GM12878 (cell line): ENCODE measurements around the gene PPP2R5B. TPM values are rescaled to one million over a fixed set of nuclear protein-coding genes. Genes with fewer than 3 reads are reported as not detected.

Experiments
- ATAC-seq: fragments of 200-7000 bp; cut with Tn5 transposase; 3 replicates; pipeline ENCODE4 v1.9.1; 2020; ENCODE audit warnings: mild to moderate bottlenecking, moderate library complexity
- BruUV-seq: library from RNA; stranded (reverse); fragments of 400-500 nt; replicated peaks from 2 replicates; lab custom pipeline; 2021; lab: Mats Ljungman, UMichigan
- CTCF ChIA-PET: fragments of 300-600 bp; sonication (Branson Sonifier 250); formaldehyde crosslinking; extraction: SDS; loops from one replicate; lab custom pipeline; 2021; ENCODE audit warnings: inconsistent platforms; lab: Yijun Ruan, JAX
- POLR2A ChIA-PET: fragments of 350-600 bp; formaldehyde crosslinking; extraction: SDS; loops from one replicate; lab custom pipeline; 2021; ENCODE audit warnings: inconsistent platforms; lab: Charles Lee
- RAD21 ChIA-PET: fragments of 300-600 bp; sonication (Branson Sonifier 250); formaldehyde crosslinking; loops from one replicate; lab custom pipeline; 2023; ENCODE audit warnings: antibody characterized with exemption; ENCODE audit not compliant: unreplicated experiment; lab: Charles Lee
- SMC1A ChIA-PET: fragments of 300-600 bp; sonication (Branson Sonifier 250); formaldehyde crosslinking; loops from one replicate; lab custom pipeline; 2023; ENCODE audit not compliant: unreplicated experiment, uncharacterized antibody; lab: Charles Lee
- DNase-seq: peaks from one replicate; pipeline ENCODE4 v3.0.0-alpha.2; 2011; ENCODE audit warnings: low read depth, low spot score
- FAIRE-seq: peaks from 3 replicates; lab custom pipeline; 2011; peaks lifted over from hg19 to GRCh38; lab: Jason Lieb, UNC
- H2AFZ ChIP-seq: 2 replicates; pipeline ENCODE4 v1.6.0; 2011; ENCODE audit warnings: low read depth, low read length, control low read depth; ENCODE audit not compliant: control insufficient read depth
- H3K27ac ChIP-seq: 2 replicates; pipeline ENCODE4 v1.5.1; 2011; ENCODE audit warnings: control low read depth; ENCODE audit not compliant: control insufficient read depth, insufficient read depth
- H3K27me3 ChIP-seq, 2 experiments: replicated peaks in 1 of 2; 2 replicates each; pipeline versions ENCODE4 v1.6.0 to v1.6.1; 2011; ENCODE audit warnings: low read length in 1 of 2; ENCODE audit not compliant: control insufficient read depth in 2 of 2, insufficient read depth in 2 of 2
- H3K36me3 ChIP-seq, 2 experiments: 2 replicates each; pipeline ENCODE4 v1.5.1; 2011; ENCODE audit warnings: low read length in 1 of 2; ENCODE audit not compliant: control insufficient read depth in 2 of 2, insufficient read depth in 2 of 2
- H3K4me1 ChIP-seq: 2 replicates; pipeline ENCODE4 v1.6.1; 2011; ENCODE audit warnings: mild to moderate bottlenecking, low read length, moderate library complexity, mixed read lengths; ENCODE audit not compliant: control insufficient read depth, insufficient read depth
- H3K4me2 ChIP-seq: 2 replicates; pipeline ENCODE4 v1.6.0; 2011; ENCODE audit warnings: control low read depth; ENCODE audit not compliant: control insufficient read depth, insufficient read depth
- H3K4me3 ChIP-seq: fragments of 200-600 bp; sonication (generic); 2 replicates; pipeline ENCODE4 v1.5.1; 2016
- H3K79me2 ChIP-seq: 2 replicates; pipeline ENCODE4 v1.6.0; 2011; ENCODE audit warnings: low read length; ENCODE audit not compliant: control insufficient read depth, insufficient read depth
- H3K9ac ChIP-seq: 2 replicates; pipeline ENCODE4 v1.8.0; 2011; ENCODE audit warnings: low read length, control low read depth, mixed read lengths; ENCODE audit not compliant: control insufficient read depth, insufficient read depth
- H3K9me3 ChIP-seq: replicated peaks from 3 replicates; pipeline ENCODE4 v1.5.1; 2011; ENCODE audit warnings: mild to moderate bottlenecking, low read length; ENCODE audit not compliant: control insufficient read depth, insufficient read depth
- H4K20me1 ChIP-seq: 2 replicates; pipeline ENCODE4 v1.6.0; 2011; ENCODE audit not compliant: control insufficient read depth, insufficient read depth
- ATF7 ChIP-seq: fragments of 450-650 bp; IDR thresholded peaks from 2 replicates; pipeline ENCODE4 v1.6.1; 2016; ENCODE audit warnings: low read depth, mild to moderate bottlenecking
- CREB1 ChIP-seq: IDR thresholded peaks from 2 replicates; pipeline ENCODE4 v1.6.1; 2012; ENCODE audit warnings: low read depth, mild to moderate bottlenecking, inconsistent platforms
- FOS ChIP-seq: IDR thresholded peaks from 3 replicates; pipeline ENCODE4 v1.6.1; 2011; ENCODE audit warnings: borderline replicate concordance; ENCODE audit not compliant: insufficient read length; ENCODE audit errors: extremely low read depth
- HDAC6 ChIP-seq: fragments of 200-600 bp; sonication (generic); IDR thresholded peaks from one replicate; pipeline ENCODE4 v1.8.0; 2017; ENCODE audit warnings: antibody characterized with exemption; ENCODE audit not compliant: unreplicated experiment
- IKZF1 ChIP-seq: fragments of 450-650 bp; conservative IDR thresholded peaks from 2 replicates; pipeline ENCODE4 v1.6.1; 2017; ENCODE audit warnings: antibody characterized with exemption, mild to moderate bottlenecking
- LARP7 ChIP-seq: fragments of 450-650 bp; IDR thresholded peaks from 2 replicates; pipeline ENCODE4 v1.6.1; 2017; ENCODE audit warnings: mild to moderate bottlenecking
- PKNOX1 ChIP-seq: fragments of 450-650 bp; IDR thresholded peaks from 2 replicates; pipeline ENCODE4 v1.6.1; 2016; ENCODE audit warnings: mild to moderate bottlenecking
- RAD21 ChIP-seq: IDR thresholded peaks from 2 replicates; pipeline ENCODE4 v1.6.1; 2011; ENCODE audit warnings: mild to moderate bottlenecking, low read depth, low read length, moderate library complexity; ENCODE audit not compliant: insufficient read depth
- RUNX3 ChIP-seq: IDR thresholded peaks from 2 replicates; pipeline ENCODE4 v1.6.1; 2012; ENCODE audit warnings: low read length, inconsistent platforms
- SMARCA5 ChIP-seq: fragments of 450-650 bp; IDR thresholded peaks from 2 replicates; pipeline ENCODE4 v1.6.1; 2017; ENCODE audit warnings: mild to moderate bottlenecking
- TCF12 ChIP-seq: IDR thresholded peaks from 2 replicates; pipeline ENCODE4 v1.6.1; 2011; ENCODE audit warnings: low read depth, mild to moderate bottlenecking, low read length
- WRNIP1 ChIP-seq: IDR thresholded peaks from 2 replicates; pipeline ENCODE4 v1.6.1; 2011; ENCODE audit warnings: low read depth, low read length, improper control_type of control experiment, borderline replicate concordance
- YBX1 ChIP-seq: fragments of 450-650 bp; IDR thresholded peaks from 2 replicates; pipeline ENCODE4 v1.6.1; 2016; ENCODE audit warnings: antibody characterized with exemption
- WGBS: methylation state at CpG from one replicate; pipeline ENCODE4 v1.1.6; 2016; ENCODE audit warnings: low lambda C conversion rate; ENCODE audit not compliant: insufficient replicate concordance, insufficient coverage; ENCODE audit errors: missing lambda C conversion rate; 5-methylcytosine and 5-hydroxymethylcytosine counted together
- in situ Hi-C: fragments of 300-500 bp; cut with MboI; formaldehyde crosslinking; loops from 9 replicates; pipeline ENCODE4 v1.14.3; 2018; ENCODE audit warnings: mixed read lengths
- intact Hi-C: fragments of 100-400 bp; cut with micrococcal nuclease; formaldehyde crosslinking; loops from one replicate; pipeline ENCODE4 v1.14.2; 2022; ENCODE audit not compliant: unreplicated experiment
- polyA plus RNA-seq, 11 experiments: library from polyadenylated mRNA; depleted of rRNA in 4 of 11; unstranded in 6 of 11; stranded (reverse) in 5 of 11; fragments of >200 nt; fragmentation: Nextera tagmentation in 4 of 11; fragmentation: Illumina TruSeq in 1 of 11; extraction: Ambion mirVana in 4 of 11; extraction: Trizol in 1 of 11; gene quantifications; 1 replicate in 1 of 11; 2 replicates in 10 of 11; pipeline versions ENCODE4 v1.2.1 to v1.2.3, GENCODE V29; 2011 to 2016; ENCODE audit warnings: inconsistent platforms in 2 of 11, missing spikeins in 2 of 11, low read depth in 1 of 11
- total RNA-seq, 4 experiments: library from RNA; depleted of rRNA in 3 of 4; stranded (reverse); fragments of >200 nt in 3 of 4; fragmentation: Illumina TruSeq in 1 of 4; extraction: Trizol in 1 of 4; gene quantifications; 2 replicates each; pipeline versions ENCODE4 v1.2.1 to v1.2.3, GENCODE V29; 2013 to 2021
- TF ChIP-seq, protein P1 (sequence below): fragments of 450-650 bp; IDR thresholded peaks from 2 replicates; pipeline ENCODE4 v1.6.1; 2017; ENCODE audit warnings: mild to moderate bottlenecking, moderate library complexity
- TF ChIP-seq, protein P2 (sequence below), 3 experiments: IDR thresholded peaks in 2 of 3; conservative IDR thresholded peaks in 1 of 3; 2 replicates each; pipeline ENCODE4 v1.5.1; 2011; ENCODE audit warnings: low read depth in 3 of 3, low read length in 3 of 3, mild to moderate bottlenecking in 3 of 3, control low read depth in 2 of 3, moderate library complexity in 2 of 3, inconsistent platforms in 1 of 3, mixed read lengths in 1 of 3; ENCODE audit not compliant: control insufficient read depth in 2 of 3, insufficient read depth in 1 of 3; ENCODE audit errors: extremely low read depth in 1 of 3

PPP2R5B gene
- total and polyA plus RNA-seq, 10 of the 15 experiments (the other 5 are each of a cell fraction or from before 2014, with no cell fraction given) = 0.08 to 6.7 (median 2.0) TPM

- BruUV-seq = no TSS peak
- ChIA-PET RAD21 (no interaction called here), POLR2A (interaction anchor here (0.7 kb wide), 1 partner anchor 23 kb away, joined by 3 read pairs; no protein-coding TSS in a partner anchor), CTCF (interaction anchor here (1.1 kb wide), 1 partner anchor 42 kb away, joined by 5 read pairs; the partner anchor contains the start of gene ARL2), SMC1A (interaction anchor here (1.0 kb wide), 1 partner anchor 259 kb away, joined by 3 read pairs; no protein-coding TSS in a partner anchor)
- intact Hi-C loops (no loop called here), in situ Hi-C loops (no loop called here)
- FAIRE-seq (peak; percentile 56), ATAC-seq (peak; percentile 88), DNase-seq (peak; percentile 51)
- Histone ChIP-seq H3K4me3 (peak within 1 kb of the TSS; percentile 39; the same call in 1 of the 2 replicates), H3K4me2 (peak within 1 kb of the TSS; percentile 32; the same call in 1 of the 2 replicates), H2AFZ (peak within 1 kb of the TSS; percentile 42), H3K27ac (no peak within 1 kb of the TSS), H4K20me1 (no peaks in the 10 kb centered on the region), H3K4me1 (peaks cover 14% of the 10 kb centered on the region), H3K9me3 (no peaks in the 10 kb centered on the region; the same call in 2 of the 3 replicates), H3K27me3 (no peaks in the 10 kb centered on the region), H3K36me3 (no peaks in the 10 kb centered on the region), H3K79me2 (no peaks in the 10 kb centered on the region), H3K9ac (no peak within 1 kb of the TSS)
- 40% methylated on average over 64 of the region's 69 CpGs for WGBS
- TF ChIP-seq HDAC6 (no peak), CREB1 (no peak), TCF12 (no peak), ATF7 (no peak), SMARCA5 (no peak), RAD21 (no peak), LARP7 (no peak), YBX1 (no peak), FOS (no peak), RUNX3 (0 out of 2 replicates have a peak, but pooled peaks have one; percentile 4), WRNIP1 (no peak), PKNOX1 (no peak), IKZF1 (peak; percentile 43; the same call in 1 of the 2 replicates)
- TF ChIP-seq, protein P1, sequence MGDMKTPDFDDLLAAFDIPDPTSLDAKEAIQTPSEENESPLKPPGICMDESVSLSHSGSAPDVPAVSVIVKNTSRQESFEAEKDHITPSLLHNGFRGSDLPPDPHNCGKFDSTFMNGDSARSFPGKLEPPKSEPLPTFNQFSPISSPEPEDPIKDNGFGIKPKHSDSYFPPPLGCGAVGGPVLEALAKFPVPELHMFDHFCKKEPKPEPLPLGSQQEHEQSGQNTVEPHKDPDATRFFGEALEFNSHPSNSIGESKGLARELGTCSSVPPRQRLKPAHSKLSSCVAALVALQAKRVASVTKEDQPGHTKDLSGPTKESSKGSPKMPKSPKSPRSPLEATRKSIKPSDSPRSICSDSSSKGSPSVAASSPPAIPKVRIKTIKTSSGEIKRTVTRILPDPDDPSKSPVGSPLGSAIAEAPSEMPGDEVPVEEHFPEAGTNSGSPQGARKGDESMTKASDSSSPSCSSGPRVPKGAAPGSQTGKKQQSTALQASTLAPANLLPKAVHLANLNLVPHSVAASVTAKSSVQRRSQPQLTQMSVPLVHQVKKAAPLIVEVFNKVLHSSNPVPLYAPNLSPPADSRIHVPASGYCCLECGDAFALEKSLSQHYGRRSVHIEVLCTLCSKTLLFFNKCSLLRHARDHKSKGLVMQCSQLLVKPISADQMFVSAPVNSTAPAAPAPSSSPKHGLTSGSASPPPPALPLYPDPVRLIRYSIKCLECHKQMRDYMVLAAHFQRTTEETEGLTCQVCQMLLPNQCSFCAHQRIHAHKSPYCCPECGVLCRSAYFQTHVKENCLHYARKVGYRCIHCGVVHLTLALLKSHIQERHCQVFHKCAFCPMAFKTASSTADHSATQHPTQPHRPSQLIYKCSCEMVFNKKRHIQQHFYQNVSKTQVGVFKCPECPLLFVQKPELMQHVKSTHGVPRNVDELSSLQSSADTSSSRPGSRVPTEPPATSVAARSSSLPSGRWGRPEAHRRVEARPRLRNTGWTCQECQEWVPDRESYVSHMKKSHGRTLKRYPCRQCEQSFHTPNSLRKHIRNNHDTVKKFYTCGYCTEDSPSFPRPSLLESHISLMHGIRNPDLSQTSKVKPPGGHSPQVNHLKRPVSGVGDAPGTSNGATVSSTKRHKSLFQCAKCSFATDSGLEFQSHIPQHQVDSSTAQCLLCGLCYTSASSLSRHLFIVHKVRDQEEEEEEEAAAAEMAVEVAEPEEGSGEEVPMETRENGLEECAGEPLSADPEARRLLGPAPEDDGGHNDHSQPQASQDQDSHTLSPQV = no peak
- TF ChIP-seq, protein P2, sequence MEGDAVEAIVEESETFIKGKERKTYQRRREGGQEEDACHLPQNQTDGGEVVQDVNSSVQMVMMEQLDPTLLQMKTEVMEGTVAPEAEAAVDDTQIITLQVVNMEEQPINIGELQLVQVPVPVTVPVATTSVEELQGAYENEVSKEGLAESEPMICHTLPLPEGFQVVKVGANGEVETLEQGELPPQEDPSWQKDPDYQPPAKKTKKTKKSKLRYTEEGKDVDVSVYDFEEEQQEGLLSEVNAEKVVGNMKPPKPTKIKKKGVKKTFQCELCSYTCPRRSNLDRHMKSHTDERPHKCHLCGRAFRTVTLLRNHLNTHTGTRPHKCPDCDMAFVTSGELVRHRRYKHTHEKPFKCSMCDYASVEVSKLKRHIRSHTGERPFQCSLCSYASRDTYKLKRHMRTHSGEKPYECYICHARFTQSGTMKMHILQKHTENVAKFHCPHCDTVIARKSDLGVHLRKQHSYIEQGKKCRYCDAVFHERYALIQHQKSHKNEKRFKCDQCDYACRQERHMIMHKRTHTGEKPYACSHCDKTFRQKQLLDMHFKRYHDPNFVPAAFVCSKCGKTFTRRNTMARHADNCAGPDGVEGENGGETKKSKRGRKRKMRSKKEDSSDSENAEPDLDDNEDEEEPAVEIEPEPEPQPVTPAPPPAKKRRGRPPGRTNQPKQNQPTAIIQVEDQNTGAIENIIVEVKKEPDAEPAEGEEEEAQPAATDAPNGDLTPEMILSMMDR (IDR thresholded peaks at IDR 0.05 in 2 of 3, conservative IDR thresholded peaks at IDR 0.05 in 1 of 3; ENCODE audit: control insufficient read depth in 2 of 3, extremely low read depth in 1 of 3, insufficient read depth in 1 of 3, low read depth in 3 of 3, low read length in 3 of 3) = no peak
These were observed 47.1 kb downstream of the PPP2R5B start, which contains the start of gene MAJIN for GRCh38 chr11:64971421-64972233. Gene MAJIN (minus strand): TSS chr11:64972108. CDS start chr11:64959405, 12,703 bp downstream.
